ENCODE measurements around the gene MAML2.

MAML2 gene

GRCh38 chr11:96342961-96343711 is at the start of gene MAML2:
TSS of gene MAML2 (minus strand) at chr11:96343195. CDS start at chr11:96341895, 1,300 bp downstream.
- DNase-seq (ENCODE audit: low spot score): peak; percentile 93

GRCh38 chr11:96391698-96392307 is 48.8 kb upstream of the MAML2 start:
- peak; percentile 17 for DNase-seq (ENCODE audit: low spot score)

DNA sequence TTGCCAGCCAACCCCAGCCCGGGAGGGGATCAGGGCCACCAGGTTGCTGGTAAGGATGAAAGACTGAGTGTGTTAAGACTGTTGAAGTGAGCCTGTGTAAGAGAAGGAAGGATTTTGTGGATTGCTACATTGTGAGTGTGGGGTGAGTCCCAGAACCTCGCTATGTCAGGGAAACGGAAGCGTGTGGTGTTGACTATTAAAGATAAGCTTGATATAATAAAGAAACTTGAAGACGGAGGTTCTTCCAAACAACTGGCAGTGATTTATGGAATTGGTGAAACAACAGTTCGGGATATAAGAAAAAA is 47.4 kb upstream of the MAML2 start:
- DNase-seq (ENCODE audit: low spot score): peak; percentile 20

- peak; percentile 93 for DNase-seq (ENCODE audit: low spot score)
Observed at GRCh38 chr11:96389720-96390487, 46.9 kb upstream of the MAML2 start, which contains the start of the genes CCDC82 and JRKL. TSS of gene CCDC82 (minus strand) at chr11:96389912. CDS start at chr11:96384747, 5,165 bp downstream. TSS of gene JRKL (plus strand) at chr11:96390013. CDS start at chr11:96390650, 637 bp downstream.

GRCh38 chr11:96388891-96389719 is 46.1 kb upstream of the MAML2 start:
- DNase-seq (ENCODE audit: low spot score): peak; percentile 72

DNA sequence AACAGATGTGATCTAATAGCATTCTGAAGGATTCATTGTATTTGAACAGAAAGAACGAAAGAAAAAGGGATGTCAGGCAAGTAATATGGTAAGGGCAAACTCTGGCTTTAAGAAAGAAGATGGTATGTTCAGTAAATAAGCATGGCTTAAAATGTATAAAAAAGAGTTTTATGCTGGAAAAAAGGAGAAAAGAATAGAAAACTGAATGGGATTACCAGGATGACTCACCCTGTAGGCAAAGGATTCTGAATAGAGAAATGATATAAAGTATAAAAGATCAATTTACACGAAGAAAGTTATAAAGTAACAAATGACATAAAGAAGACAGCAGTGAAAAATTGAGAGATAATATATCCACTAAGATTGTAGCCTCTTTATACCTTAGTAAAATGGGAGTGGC is 42.2 kb upstream of the MAML2 start:
- DNase-seq (ENCODE audit: low spot score): no peak

GRCh38 chr11:96384156-96384555 is 41.2 kb upstream of the MAML2 start:
- no peak for DNase-seq (ENCODE audit: low spot score)

- DNase-seq (ENCODE audit: low spot score): no peak
Observed at GRCh38 chr11:96376796-96377195, 33.8 kb upstream of the MAML2 start.

DNA sequence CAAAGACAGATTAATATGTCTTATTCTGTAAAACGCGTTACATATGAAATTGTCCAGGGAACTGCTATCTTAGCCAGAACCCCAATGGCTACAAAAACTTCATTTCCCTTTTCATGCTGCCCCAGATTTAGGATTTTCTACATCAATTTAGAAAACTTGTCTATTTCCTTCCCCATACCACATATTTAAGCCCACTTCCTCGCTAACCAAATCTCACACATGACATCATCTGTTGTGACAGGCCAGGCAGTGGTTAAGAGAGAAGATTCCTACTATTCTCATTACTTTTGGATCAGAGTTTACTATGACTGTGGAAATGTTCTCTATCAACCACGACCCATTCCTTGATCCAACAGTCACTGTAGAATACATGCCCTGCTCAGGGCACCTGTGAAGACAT is 30.8 kb upstream of the MAML2 start:
- DNase-seq (ENCODE audit: low spot score): no peak

GRCh38 chr11:96367342-96367741 is 24.3 kb upstream of the MAML2 start:
- DNase-seq (ENCODE audit: low spot score): no peak

GRCh38 chr11:96366024-96366423 is 23.0 kb upstream of the MAML2 start:
- DNase-seq (ENCODE audit: low spot score): no peak

DNA sequence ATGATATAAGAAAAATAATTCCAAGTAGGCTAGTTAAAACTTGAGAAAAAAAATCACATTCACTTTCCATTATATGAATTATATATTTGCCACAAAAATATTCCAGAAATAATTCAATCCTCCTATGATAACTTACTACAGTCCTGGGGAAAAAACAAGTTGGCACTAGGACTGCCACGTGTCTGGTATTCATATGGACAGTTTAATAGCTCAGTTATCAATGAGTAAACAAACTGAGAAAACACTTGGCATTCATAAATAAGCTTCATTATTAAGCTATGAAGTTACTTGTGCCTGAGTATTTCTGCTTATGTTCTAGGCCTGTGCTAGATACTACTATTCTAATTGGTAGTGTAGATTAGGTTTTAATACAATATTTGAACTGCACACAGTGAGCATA is 22.5 kb upstream of the MAML2 start:
- DNase-seq (ENCODE audit: low spot score): no peak

GRCh38 chr11:96361778-96362177 is 18.8 kb upstream of the MAML2 start:
- DNase-seq (ENCODE audit: low spot score): peak; percentile 54

- DNase-seq (ENCODE audit: low spot score): no peak
Observed at GRCh38 chr11:96358321-96358720, 15.3 kb upstream of the MAML2 start.

GRCh38 chr11:96357794-96358193 is 14.8 kb upstream of the MAML2 start:
- no peak for DNase-seq (ENCODE audit: low spot score)

DNA sequence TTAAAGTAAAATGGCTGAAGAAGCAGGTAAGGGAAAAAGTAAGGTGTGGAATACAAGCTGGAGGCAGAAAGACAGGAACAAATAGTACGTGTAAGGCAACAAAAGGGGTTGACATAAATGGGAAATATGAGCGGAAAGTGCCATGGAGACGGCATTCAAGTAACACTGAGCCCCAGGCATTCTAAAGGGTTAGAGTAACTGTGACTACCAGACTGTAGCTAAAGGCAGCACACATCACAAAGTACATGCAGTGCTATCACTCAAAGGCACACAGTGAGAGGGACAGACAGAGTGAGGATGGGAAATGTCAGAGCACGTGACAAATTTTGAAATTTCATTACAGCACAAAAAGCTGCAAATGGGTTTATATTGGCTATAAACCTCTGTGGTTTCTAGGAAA is 13.9 kb upstream of the MAML2 start:
- no peak for DNase-seq (ENCODE audit: low spot score)

- no peak for DNase-seq (ENCODE audit: low spot score)
Observed at GRCh38 chr11:96342014-96342960, 708 bp downstream of the MAML2 start.

DNA sequence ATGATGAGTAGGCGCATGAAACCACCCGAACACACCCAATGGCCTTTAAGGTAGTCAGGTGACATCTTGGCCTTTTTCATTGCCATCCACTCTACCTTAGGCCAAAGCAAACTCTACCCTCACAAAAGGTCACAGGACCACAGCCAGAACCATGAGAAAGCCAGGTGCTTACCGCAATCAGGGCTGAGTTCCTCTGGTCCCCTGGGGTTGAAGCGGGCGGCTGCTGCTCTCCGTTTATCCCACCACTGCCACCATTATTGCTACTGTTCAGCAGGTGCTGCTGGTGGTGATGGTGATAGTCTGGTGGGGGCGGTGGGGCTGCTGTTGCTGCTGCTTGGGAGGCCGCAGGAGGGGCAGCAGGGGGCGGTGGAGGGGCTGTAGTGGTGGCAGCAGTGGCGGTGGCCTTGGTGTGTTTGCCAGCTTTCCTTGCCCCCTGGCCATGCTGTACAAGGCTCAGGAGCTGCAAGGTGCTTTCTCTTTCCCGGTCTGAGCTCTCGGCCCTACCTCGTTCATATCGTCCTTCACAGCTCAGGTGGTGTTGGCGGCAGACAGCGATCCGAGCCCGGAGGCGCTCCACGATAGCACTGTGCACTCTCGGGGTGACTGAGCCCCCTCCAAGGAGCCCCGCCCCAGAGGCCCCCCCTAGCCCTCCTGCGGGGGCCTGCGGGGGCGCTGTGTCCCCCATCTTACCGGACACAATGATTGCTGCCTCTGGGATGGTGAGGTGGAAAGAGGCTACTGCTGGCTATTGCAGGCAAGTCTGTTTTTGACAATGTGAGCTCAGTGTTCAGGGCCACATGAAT is 1.6 kb downstream of the MAML2 start:
- DNase-seq (ENCODE audit: low spot score): peak; percentile 36

DNA sequence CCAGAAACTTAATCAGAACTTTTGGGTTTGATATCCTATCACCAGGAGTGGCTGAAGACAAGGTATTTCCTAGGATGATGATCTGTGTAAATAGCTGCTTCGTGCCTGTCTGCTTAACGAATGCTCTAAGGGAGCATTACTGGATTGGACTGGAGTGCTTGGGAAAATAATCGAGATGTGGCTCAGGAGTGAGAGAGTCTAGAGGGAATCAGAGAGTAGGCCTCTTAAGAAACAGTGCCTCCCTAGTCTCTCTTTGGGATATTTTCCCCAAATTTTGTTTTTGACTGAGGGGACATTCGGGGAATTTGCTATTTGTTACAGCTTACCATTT is 2.5 kb downstream of the MAML2 start:
- no peak for DNase-seq (ENCODE audit: low spot score)

Data from RKO (cell line).